GM23338 (cell line): ENCODE measurements around the gene EXOC4.

Source experiments
- CREB1 ChIP-seq: fragments of 250-450 bp; sonication (Bioruptor Pico); IDR thresholded peaks from 2 replicates; pipeline ENCODE4 v1.5.0; 2020; ENCODE audit warnings: low read depth, mild to moderate bottlenecking, moderate library complexity
- EZH2 ChIP-seq: fragments of 200-600 bp; sonication (generic); IDR thresholded peaks from one replicate; pipeline ENCODE4 v1.8.0; 2017; ENCODE audit warnings: antibody characterized with exemption, mild to moderate bottlenecking, low read depth; ENCODE audit not compliant: unreplicated experiment
- EZH2phosphoT487 ChIP-seq: fragments of 200-600 bp; sonication (generic); IDR thresholded peaks from one replicate; pipeline ENCODE4 v1.8.1; 2018; ENCODE audit warnings: antibody characterized with exemption; ENCODE audit not compliant: unreplicated experiment
- JUNB ChIP-seq: IDR thresholded peaks from one replicate; pipeline ENCODE4 v1.6.1; 2016; ENCODE audit warnings: antibody characterized with exemption; ENCODE audit not compliant: unreplicated experiment
- POLR2AphosphoS5 ChIP-seq: IDR thresholded peaks from 2 replicates; pipeline ENCODE4 v1.6.1; 2016; ENCODE audit warnings: antibody characterized with exemption, low read depth
- TF ChIP-seq, protein P1 (sequence below), 2 experiments: fragments of 200-600 bp in 1 of 2; sonication (generic) in 1 of 2; conservative IDR thresholded peaks; 2 replicates each; pipeline versions ENCODE4 v1.5.1 to v1.6.1; 2016 to 2017; ENCODE audit warnings: antibody characterized with exemption in 2 of 2, low read depth in 2 of 2, mild to moderate bottlenecking in 2 of 2, moderate library complexity in 1 of 2
- TF ChIP-seq, protein P2 (sequence below): IDR thresholded peaks from one replicate; pipeline ENCODE4 v1.6.1; 2018; ENCODE audit warnings: antibody characterized with exemption; ENCODE audit not compliant: unreplicated experiment
- TF ChIP-seq, protein P3 (sequence below): IDR thresholded peaks from 2 replicates; pipeline ENCODE4 v1.6.1; 2016; ENCODE audit warnings: antibody characterized with exemption
- TF ChIP-seq, protein P4 (sequence below): fragments of 250-450 bp; sonication (Bioruptor Pico); IDR thresholded peaks from 2 replicates; pipeline ENCODE4 v1.5.0; 2020; ENCODE audit warnings: mild to moderate bottlenecking, moderate library complexity

DNA sequence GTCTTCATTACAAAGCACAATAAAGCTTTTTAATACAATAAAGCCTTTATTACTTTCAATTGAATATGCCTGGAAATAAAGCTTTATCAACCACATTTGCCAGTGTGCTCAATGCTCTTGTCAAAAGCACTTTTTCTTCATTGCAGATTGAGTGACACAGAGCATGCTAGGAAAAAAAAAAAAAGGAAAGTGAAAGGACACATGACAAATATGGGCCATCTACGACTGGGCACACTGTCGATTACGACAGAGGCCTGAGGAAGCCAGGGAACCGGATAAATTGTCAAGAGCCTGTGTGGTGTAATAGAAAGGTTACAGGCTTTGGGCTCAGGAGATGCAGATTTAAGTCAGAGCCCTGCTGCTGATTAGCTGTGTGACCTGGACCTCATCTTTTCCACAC, 789.4 kb downstream of the EXOC4 start:
- no peak for TF ChIP-seq EZH2phosphoT487
- TF ChIP-seq POLR2AphosphoS5, result no peak
- TF ChIP-seq, protein P1, sequence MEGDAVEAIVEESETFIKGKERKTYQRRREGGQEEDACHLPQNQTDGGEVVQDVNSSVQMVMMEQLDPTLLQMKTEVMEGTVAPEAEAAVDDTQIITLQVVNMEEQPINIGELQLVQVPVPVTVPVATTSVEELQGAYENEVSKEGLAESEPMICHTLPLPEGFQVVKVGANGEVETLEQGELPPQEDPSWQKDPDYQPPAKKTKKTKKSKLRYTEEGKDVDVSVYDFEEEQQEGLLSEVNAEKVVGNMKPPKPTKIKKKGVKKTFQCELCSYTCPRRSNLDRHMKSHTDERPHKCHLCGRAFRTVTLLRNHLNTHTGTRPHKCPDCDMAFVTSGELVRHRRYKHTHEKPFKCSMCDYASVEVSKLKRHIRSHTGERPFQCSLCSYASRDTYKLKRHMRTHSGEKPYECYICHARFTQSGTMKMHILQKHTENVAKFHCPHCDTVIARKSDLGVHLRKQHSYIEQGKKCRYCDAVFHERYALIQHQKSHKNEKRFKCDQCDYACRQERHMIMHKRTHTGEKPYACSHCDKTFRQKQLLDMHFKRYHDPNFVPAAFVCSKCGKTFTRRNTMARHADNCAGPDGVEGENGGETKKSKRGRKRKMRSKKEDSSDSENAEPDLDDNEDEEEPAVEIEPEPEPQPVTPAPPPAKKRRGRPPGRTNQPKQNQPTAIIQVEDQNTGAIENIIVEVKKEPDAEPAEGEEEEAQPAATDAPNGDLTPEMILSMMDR (conservative IDR thresholded peaks at IDR 0.05; ENCODE audit: low read depth in 2 of 2), result no peak
- TF ChIP-seq EZH2, result no peak
- no peak for TF ChIP-seq JUNB
- TF ChIP-seq, protein P2, sequence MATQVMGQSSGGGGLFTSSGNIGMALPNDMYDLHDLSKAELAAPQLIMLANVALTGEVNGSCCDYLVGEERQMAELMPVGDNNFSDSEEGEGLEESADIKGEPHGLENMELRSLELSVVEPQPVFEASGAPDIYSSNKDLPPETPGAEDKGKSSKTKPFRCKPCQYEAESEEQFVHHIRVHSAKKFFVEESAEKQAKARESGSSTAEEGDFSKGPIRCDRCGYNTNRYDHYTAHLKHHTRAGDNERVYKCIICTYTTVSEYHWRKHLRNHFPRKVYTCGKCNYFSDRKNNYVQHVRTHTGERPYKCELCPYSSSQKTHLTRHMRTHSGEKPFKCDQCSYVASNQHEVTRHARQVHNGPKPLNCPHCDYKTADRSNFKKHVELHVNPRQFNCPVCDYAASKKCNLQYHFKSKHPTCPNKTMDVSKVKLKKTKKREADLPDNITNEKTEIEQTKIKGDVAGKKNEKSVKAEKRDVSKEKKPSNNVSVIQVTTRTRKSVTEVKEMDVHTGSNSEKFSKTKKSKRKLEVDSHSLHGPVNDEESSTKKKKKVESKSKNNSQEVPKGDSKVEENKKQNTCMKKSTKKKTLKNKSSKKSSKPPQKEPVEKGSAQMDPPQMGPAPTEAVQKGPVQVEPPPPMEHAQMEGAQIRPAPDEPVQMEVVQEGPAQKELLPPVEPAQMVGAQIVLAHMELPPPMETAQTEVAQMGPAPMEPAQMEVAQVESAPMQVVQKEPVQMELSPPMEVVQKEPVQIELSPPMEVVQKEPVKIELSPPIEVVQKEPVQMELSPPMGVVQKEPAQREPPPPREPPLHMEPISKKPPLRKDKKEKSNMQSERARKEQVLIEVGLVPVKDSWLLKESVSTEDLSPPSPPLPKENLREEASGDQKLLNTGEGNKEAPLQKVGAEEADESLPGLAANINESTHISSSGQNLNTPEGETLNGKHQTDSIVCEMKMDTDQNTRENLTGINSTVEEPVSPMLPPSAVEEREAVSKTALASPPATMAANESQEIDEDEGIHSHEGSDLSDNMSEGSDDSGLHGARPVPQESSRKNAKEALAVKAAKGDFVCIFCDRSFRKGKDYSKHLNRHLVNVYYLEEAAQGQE, result no peak
- TF ChIP-seq CREB1 (CRISPR knock-in tag), result no peak
- TF ChIP-seq, protein P3, sequence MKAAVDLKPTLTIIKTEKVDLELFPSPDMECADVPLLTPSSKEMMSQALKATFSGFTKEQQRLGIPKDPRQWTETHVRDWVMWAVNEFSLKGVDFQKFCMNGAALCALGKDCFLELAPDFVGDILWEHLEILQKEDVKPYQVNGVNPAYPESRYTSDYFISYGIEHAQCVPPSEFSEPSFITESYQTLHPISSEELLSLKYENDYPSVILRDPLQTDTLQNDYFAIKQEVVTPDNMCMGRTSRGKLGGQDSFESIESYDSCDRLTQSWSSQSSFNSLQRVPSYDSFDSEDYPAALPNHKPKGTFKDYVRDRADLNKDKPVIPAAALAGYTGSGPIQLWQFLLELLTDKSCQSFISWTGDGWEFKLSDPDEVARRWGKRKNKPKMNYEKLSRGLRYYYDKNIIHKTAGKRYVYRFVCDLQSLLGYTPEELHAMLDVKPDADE, result no peak
- TF ChIP-seq, protein P4, sequence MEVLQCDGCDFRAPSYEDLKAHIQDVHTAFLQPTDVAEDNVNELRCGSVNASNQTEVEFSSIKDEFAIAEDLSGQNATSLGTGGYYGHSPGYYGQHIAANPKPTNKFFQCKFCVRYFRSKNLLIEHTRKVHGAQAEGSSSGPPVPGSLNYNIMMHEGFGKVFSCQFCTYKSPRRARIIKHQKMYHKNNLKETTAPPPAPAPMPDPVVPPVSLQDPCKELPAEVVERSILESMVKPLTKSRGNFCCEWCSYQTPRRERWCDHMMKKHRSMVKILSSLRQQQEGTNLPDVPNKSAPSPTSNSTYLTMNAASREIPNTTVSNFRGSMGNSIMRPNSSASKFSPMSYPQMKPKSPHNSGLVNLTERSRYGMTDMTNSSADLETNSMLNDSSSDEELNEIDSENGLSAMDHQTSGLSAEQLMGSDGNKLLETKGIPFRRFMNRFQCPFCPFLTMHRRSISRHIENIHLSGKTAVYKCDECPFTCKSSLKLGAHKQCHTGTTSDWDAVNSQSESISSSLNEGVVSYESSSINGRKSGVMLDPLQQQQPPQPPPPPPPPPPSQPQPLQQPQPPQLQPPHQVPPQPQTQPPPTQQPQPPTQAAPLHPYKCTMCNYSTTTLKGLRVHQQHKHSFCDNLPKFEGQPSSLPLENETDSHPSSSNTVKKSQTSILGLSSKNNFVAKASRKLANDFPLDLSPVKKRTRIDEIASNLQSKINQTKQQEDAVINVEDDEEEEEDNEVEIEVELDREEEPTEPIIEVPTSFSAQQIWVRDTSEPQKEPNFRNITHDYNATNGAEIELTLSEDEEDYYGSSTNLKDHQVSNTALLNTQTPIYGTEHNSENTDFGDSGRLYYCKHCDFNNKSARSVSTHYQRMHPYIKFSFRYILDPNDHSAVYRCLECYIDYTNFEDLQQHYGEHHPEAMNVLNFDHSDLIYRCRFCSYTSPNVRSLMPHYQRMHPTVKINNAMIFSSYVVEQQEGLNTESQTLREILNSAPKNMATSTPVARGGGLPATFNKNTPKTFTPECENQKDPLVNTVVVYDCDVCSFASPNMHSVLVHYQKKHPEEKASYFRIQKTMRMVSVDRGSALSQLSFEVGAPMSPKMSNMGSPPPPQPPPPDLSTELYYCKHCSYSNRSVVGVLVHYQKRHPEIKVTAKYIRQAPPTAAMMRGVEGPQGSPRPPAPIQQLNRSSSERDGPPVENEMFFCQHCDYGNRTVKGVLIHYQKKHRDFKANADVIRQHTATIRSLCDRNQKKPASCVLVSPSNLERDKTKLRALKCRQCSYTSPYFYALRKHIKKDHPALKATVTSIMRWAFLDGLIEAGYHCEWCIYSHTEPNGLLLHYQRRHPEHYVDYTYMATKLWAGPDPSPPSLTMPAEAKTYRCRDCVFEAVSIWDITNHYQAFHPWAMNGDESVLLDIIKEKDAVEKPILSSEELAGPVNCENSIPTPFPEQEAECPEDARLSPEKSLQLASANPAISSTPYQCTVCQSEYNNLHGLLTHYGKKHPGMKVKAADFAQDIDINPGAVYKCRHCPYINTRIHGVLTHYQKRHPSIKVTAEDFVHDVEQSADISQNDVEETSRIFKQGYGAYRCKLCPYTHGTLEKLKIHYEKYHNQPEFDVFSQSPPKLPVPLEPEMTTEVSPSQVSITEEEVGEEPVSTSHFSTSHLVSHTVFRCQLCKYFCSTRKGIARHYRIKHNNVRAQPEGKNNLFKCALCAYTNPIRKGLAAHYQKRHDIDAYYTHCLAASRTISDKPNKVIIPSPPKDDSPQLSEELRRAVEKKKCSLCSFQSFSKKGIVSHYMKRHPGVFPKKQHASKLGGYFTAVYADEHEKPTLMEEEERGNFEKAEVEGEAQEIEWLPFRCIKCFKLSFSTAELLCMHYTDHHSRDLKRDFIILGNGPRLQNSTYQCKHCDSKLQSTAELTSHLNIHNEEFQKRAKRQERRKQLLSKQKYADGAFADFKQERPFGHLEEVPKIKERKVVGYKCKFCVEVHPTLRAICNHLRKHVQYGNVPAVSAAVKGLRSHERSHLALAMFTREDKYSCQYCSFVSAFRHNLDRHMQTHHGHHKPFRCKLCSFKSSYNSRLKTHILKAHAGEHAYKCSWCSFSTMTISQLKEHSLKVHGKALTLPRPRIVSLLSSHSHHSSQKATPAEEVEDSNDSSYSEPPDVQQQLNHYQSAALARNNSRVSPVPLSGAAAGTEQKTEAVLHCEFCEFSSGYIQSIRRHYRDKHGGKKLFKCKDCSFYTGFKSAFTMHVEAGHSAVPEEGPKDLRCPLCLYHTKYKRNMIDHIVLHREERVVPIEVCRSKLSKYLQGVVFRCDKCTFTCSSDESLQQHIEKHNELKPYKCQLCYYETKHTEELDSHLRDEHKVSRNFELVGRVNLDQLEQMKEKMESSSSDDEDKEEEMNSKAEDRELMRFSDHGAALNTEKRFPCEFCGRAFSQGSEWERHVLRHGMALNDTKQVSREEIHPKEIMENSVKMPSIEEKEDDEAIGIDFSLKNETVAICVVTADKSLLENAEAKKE (CRISPR knock-in tag), result no peak
